ACC112 (cell line): Measurements from ENCODE around the gene NUP214.

Source experiments
- H2AFZ ChIP-seq: fragments of 200-600 bp; sonication (generic); one replicate; pipeline ENCODE4 v1.6.0; 2017; ENCODE audit warnings: antibody characterized with exemption, low read length; ENCODE audit not compliant: unreplicated experiment
- H3K27ac ChIP-seq: fragments of 200-600 bp; sonication (generic); 2 replicates; pipeline ENCODE4 v1.5.1; 2014; ENCODE audit warnings: low read depth, mild to moderate bottlenecking, antibody characterized with exemption, low read length, moderate library complexity
- H3K27me3 ChIP-seq: fragments of 200-600 bp; sonication (generic); 2 replicates; pipeline ENCODE4 v1.6.1; 2014; ENCODE audit warnings: mild to moderate bottlenecking, antibody characterized with exemption, low read length, moderate library complexity, mixed read lengths; ENCODE audit not compliant: insufficient read depth
- H3K36me3 ChIP-seq: fragments of 200-600 bp; sonication (generic); 2 replicates; pipeline ENCODE4 v1.6.1; 2016; ENCODE audit warnings: mild to moderate bottlenecking, antibody characterized with exemption, low read length, moderate library complexity, mixed read lengths; ENCODE audit not compliant: insufficient read depth
- H3K4me1 ChIP-seq: fragments of 200-600 bp; sonication (generic); one replicate; pipeline ENCODE4 v1.6.1; 2016; ENCODE audit warnings: low read length, mixed read lengths; ENCODE audit not compliant: insufficient read depth, unreplicated experiment, control insufficient read depth
- H3K4me3 ChIP-seq: fragments of 200-600 bp; sonication (generic); 2 replicates; pipeline ENCODE4 v1.5.1; 2014; ENCODE audit warnings: mild to moderate bottlenecking, low read depth, low read length
- H3K79me2 ChIP-seq: fragments of 200-600 bp; sonication (generic); one replicate; pipeline ENCODE4 v1.6.0; 2016; ENCODE audit warnings: low read length; ENCODE audit not compliant: control insufficient read depth, unreplicated experiment, insufficient read depth

NUP214 gene

GRCh38 chr9:131273146-131273855 lies 147.9 kb downstream of the NUP214 start:
- Histone ChIP-seq H2AFZ (no peak overlapping the region), H3K4me3 (no peak overlapping the region), H3K36me3 (no peaks in the 10 kb centered on the region), H3K79me2 (no peaks in the 10 kb centered on the region), H3K27ac (no peak overlapping the region), H3K4me1 (no peaks in the 10 kb centered on the region), H3K27me3 (peaks cover 21% of the 10 kb centered on the region)

- H3K4me1 ChIP-seq, result no peaks in the 10 kb centered on the region
- no peak overlapping the region for H3K4me3 ChIP-seq
- H3K27me3 ChIP-seq, result peaks cover 21% of the 10 kb centered on the region
- no peaks in the 10 kb centered on the region for H3K79me2 ChIP-seq
- H3K27ac ChIP-seq, result no peak overlapping the region
- no peaks in the 10 kb centered on the region for H3K36me3 ChIP-seq
- no peak overlapping the region for H2AFZ ChIP-seq
Measured at GRCh38 chr9:131273856-131274673, 148.7 kb downstream of the NUP214 start.

GRCh38 chr9:131274674-131275331 lies 149.4 kb downstream of the NUP214 start:
- Histone ChIP-seq H3K79me2 (no peaks in the 10 kb centered on the region), H3K4me1 (no peaks in the 10 kb centered on the region), H3K27ac (no peak overlapping the region), H3K4me3 (no peak overlapping the region), H2AFZ (no peak overlapping the region), H3K36me3 (no peaks in the 10 kb centered on the region), H3K27me3 (peaks cover 21% of the 10 kb centered on the region)

- no peak overlapping the region for H2AFZ ChIP-seq
- no peaks in the 10 kb centered on the region for H3K36me3 ChIP-seq
- peaks cover 26% of the 10 kb centered on the region for H3K27me3 ChIP-seq
- no peak overlapping the region for H3K4me3 ChIP-seq
- no peak overlapping the region for H3K27ac ChIP-seq
- H3K79me2 ChIP-seq, result no peaks in the 10 kb centered on the region
- no peaks in the 10 kb centered on the region for H3K4me1 ChIP-seq
Measured at GRCh38 chr9:131275332-131276093, 150.1 kb downstream of the NUP214 start.

- no peaks in the 10 kb centered on the region for H3K4me1 ChIP-seq
- peaks cover 34% of the 10 kb centered on the region for H3K27me3 ChIP-seq
- peak within 1 kb of the TSS; percentile 62 for H2AFZ ChIP-seq
- no peaks in the 10 kb centered on the region for H3K79me2 ChIP-seq
- no peaks in the 10 kb centered on the region for H3K36me3 ChIP-seq
- peak within 1 kb of the TSS; percentile 77 for H3K4me3 ChIP-seq
- H3K27ac ChIP-seq, result no peak within 1 kb of the TSS
Measured at GRCh38 chr9:131276094-131276888, 150.9 kb downstream of the NUP214 start, which contains the start of gene FAM78A. FAM78A (minus strand) TSS chr9:131276510; CDS start chr9:131276179, 331 bp downstream.

GRCh38 chr9:131276891-131277286 lies 151.5 kb downstream of the NUP214 start:
- Histone ChIP-seq H3K36me3 (no peaks in the 10 kb centered on the region), H3K27ac (no peak overlapping the region), H3K4me1 (no peaks in the 10 kb centered on the region), H3K27me3 (peaks cover 40% of the 10 kb centered on the region), H2AFZ (no peak overlapping the region), H3K4me3 (peak overlapping the region; percentile 77), H3K79me2 (no peaks in the 10 kb centered on the region)

- no peaks in the 10 kb centered on the region for H3K4me1 ChIP-seq
- H2AFZ ChIP-seq, result peak overlapping the region; percentile 62
- no peaks in the 10 kb centered on the region for H3K36me3 ChIP-seq
- H3K27me3 ChIP-seq, result peaks cover 45% of the 10 kb centered on the region
- no peak overlapping the region for H3K27ac ChIP-seq
- H3K4me3 ChIP-seq, result peak overlapping the region; percentile 77
- H3K79me2 ChIP-seq, result no peaks in the 10 kb centered on the region
Measured at GRCh38 chr9:131277287-131277909, 152.0 kb downstream of the NUP214 start.

- Histone ChIP-seq H3K36me3 (no peaks in the 10 kb centered on the region), H3K27me3 (peaks cover 52% of the 10 kb centered on the region), H3K79me2 (no peaks in the 10 kb centered on the region), H2AFZ (peak overlapping the region; percentile 62), H3K27ac (no peak overlapping the region), H3K4me3 (peak overlapping the region; percentile 77), H3K4me1 (no peaks in the 10 kb centered on the region)
Measured at GRCh38 chr9:131277910-131278701, 152.7 kb downstream of the NUP214 start.

GRCh38 chr9:131278702-131279111 lies 153.3 kb downstream of the NUP214 start:
- no peak overlapping the region for H2AFZ ChIP-seq
- no peak overlapping the region for H3K27ac ChIP-seq
- H3K4me3 ChIP-seq, result no peak overlapping the region
- no peaks in the 10 kb centered on the region for H3K4me1 ChIP-seq
- no peaks in the 10 kb centered on the region for H3K36me3 ChIP-seq
- H3K79me2 ChIP-seq, result no peaks in the 10 kb centered on the region
- H3K27me3 ChIP-seq, result peaks cover 56% of the 10 kb centered on the region
